Parathyroid adenoma (tissue), 2 donors: ENCODE data around the gene NRP2.

Experiments
- H2AFZ ChIP-seq: fragments of 300-600 bp; sonication (generic); one replicate; pipeline ENCODE4 v1.7.0; 2017; ENCODE audit warnings: antibody characterized with exemption, mild to moderate bottlenecking
- H3K27ac ChIP-seq: fragments of 300-600 bp; sonication (generic); one replicate; pipeline ENCODE4 v1.7.0; 2017
- H3K27me3 ChIP-seq: fragments of 300-600 bp; sonication (generic); one replicate; pipeline ENCODE4 v1.7.0; 2017; ENCODE audit warnings: low read length; ENCODE audit not compliant: control insufficient read depth, insufficient read depth
- H3K36me3 ChIP-seq: fragments of 300-600 bp; sonication (generic); one replicate; pipeline ENCODE4 v1.7.0; 2017; ENCODE audit warnings: low read length; ENCODE audit not compliant: control insufficient read depth, insufficient read depth
- H3K4me1 ChIP-seq: fragments of 300-600 bp; sonication (generic); one replicate; pipeline ENCODE4 v1.7.0; 2017; ENCODE audit warnings: control low read depth
- H3K4me2 ChIP-seq: fragments of 300-600 bp; sonication (generic); one replicate; pipeline ENCODE4 v1.7.0; 2017; ENCODE audit warnings: low read length
- H3K4me3 ChIP-seq: fragments of 300-600 bp; sonication (generic); one replicate; pipeline ENCODE4 v1.7.0; 2017; ENCODE audit warnings: low read depth, low read length
- H3K79me2 ChIP-seq: fragments of 300-600 bp; sonication (generic); one replicate; pipeline ENCODE4 v1.7.0; 2017; ENCODE audit warnings: control low read depth
- H3K9ac ChIP-seq: fragments of 300-600 bp; sonication (generic); one replicate; pipeline ENCODE4 v1.7.0; 2017; ENCODE audit warnings: mild to moderate bottlenecking
- H3K9me3 ChIP-seq: fragments of 300-600 bp; sonication (generic); one replicate; pipeline ENCODE4 v1.7.0; 2017; ENCODE audit warnings: low read length; ENCODE audit not compliant: control insufficient read depth
- CTCF ChIP-seq: fragments of 300-600 bp; sonication (generic); IDR thresholded peaks from one replicate; pipeline ENCODE4 v1.7.0; 2017; ENCODE audit warnings: antibody characterized with exemption, mild to moderate bottlenecking
- donor health status: primary hyperparathyroidism.

NRP2 gene

DNA sequence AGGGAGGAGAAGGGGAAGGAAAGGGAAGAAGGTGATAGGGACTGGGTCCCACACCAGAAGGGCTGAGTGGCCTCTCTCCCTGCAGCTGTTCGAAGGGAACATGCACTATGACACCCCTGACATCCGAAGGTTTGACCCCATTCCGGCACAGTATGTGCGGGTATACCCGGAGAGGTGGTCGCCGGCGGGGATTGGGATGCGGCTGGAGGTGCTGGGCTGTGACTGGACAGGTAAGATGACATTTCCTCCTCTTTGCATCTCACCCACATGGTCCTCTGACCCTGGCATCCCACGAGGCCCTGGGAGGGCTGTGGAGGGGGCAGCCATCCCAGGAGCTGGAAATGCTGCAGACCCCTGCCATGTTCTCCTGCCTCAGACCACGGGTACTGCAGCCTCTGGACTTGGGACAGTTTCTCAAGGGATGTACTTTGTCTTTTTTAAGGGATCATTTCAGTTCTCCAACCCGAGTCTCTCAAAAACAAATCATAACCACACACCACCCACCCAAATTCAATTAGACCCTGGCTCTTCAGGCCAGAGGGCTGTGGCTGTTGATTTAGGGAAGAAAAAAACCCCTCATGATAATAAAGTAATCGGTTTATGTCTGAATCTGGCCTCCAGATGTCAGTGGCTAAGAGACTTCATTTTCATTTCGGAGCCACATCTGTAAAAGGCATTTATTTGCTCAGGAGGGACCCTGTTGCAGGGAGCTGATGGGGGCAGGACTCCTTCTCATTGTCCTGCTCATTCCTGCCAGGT is 63.5 kb downstream of the NRP2 start:
- Histone ChIP-seq H2AFZ (no peak overlapping the region), H3K36me3 (no peaks in the 10 kb centered on the region), H3K9me3 (no peaks in the 10 kb centered on the region), H3K79me2 (no peaks in the 10 kb centered on the region), H3K4me2 (no peak overlapping the region), H3K4me3 (no peak overlapping the region), H3K27me3 (no peaks in the 10 kb centered on the region), H3K27ac (no peak overlapping the region), H3K9ac (no peak overlapping the region), H3K4me1 (no peaks in the 10 kb centered on the region)
- TF ChIP-seq CTCF, result no peak

GRCh38 chr2:205746420-205746785 is 64.1 kb downstream of the NRP2 start:
- Histone ChIP-seq H3K79me2 (no peaks in the 10 kb centered on the region), H2AFZ (no peak overlapping the region), H3K4me2 (no peak overlapping the region), H3K27ac (no peak overlapping the region), H3K4me3 (no peak overlapping the region), H3K4me1 (no peaks in the 10 kb centered on the region), H3K9me3 (no peaks in the 10 kb centered on the region), H3K36me3 (no peaks in the 10 kb centered on the region), H3K27me3 (no peaks in the 10 kb centered on the region), H3K9ac (no peak overlapping the region)
- no peak for TF ChIP-seq CTCF

DNA sequence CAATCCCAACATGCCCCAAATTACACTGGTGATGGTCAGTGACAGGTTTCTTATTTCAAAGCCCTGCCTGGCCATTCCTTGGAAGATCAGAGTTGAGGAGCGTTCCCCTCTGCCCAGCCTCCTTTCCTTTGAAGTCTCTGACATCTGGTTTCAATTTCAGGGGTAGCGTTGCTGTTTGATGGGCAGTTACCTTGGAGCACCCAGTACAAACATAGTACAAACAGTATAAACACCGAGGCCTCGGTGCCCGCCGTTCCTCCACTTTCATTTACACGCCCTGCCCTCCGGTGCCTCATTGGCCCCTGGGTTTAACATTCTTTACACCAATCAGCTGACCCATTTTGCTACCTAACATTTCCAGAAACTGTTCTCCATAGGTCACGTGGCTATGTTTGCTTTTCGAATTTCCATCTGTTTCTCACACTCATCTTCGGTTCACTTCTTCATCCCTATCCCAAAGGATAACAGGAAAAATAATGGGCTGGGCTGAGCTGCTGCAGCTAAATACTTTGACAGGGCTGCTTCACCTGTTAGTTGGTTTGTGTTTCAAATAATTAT is 65.6 kb downstream of the NRP2 start:
- no peak overlapping the region for H3K9ac ChIP-seq
- no peaks in the 10 kb centered on the region for H3K4me1 ChIP-seq
- H3K27ac ChIP-seq, result no peak overlapping the region

DNA sequence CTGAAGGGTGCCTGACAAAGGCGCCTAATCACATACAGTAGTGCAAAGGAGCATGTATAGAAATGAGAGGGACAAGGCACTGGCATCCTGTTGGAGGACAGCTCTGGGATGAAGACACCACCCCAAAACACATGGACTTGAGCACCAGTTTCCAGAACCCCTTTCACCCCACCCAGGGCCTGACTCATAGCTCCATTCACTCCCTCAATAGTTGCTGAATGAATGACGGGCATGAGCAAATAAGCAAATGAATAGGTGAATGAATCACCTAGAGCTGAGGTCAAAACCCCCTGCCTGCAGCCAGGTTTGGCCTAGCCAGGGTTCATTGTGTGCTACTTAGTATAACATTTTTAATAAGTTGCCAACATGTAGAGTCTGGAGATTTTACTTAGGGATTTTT is 66.3 kb downstream of the NRP2 start:
- Histone ChIP-seq H3K4me1 (no peaks in the 10 kb centered on the region), H3K79me2 (no peaks in the 10 kb centered on the region), H3K4me2 (no peak overlapping the region), H3K27me3 (no peaks in the 10 kb centered on the region), H2AFZ (no peak overlapping the region), H3K4me3 (no peak overlapping the region), H3K9me3 (no peaks in the 10 kb centered on the region), H3K27ac (no peak overlapping the region), H3K36me3 (no peaks in the 10 kb centered on the region), H3K9ac (no peak overlapping the region)
- TF ChIP-seq CTCF, result no peak

More for the DNA sequence above, 65.6 kb downstream of the NRP2 start:
- Histone ChIP-seq H2AFZ (no peak overlapping the region), H3K79me2 (no peaks in the 10 kb centered on the region), H3K4me2 (no peak overlapping the region), H3K27me3 (no peaks in the 10 kb centered on the region), H3K9me3 (no peaks in the 10 kb centered on the region), H3K36me3 (no peaks in the 10 kb centered on the region), H3K4me3 (no peak overlapping the region)
- no peak for TF ChIP-seq CTCF

DNA sequence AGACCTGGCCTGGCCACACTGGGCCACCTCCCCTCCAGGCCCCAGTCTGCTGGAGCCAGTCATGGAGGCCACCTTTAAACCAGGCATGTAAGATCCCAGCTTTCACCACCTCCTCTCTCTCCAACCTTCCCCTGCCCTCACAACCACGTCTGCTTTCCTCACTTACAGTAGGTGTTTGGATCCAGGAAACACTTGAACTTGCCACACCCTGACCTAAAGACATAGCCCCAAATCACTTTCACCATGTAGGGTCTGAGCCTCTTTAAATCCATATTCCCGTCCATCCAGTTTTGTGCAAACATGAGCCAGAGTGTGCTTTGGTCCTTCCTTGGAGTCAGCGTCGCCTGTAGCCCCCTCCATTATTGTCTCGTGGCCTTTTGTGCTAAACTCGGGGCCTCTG is 66.8 kb downstream of the NRP2 start:
- no peak overlapping the region for H3K9ac ChIP-seq
- no peak for TF ChIP-seq CTCF
- H2AFZ ChIP-seq, result no peak overlapping the region
- H3K4me3 ChIP-seq, result no peak overlapping the region
- H3K9me3 ChIP-seq, result no peaks in the 10 kb centered on the region
- H3K27me3 ChIP-seq, result no peaks in the 10 kb centered on the region
- H3K36me3 ChIP-seq, result no peaks in the 10 kb centered on the region
- H3K27ac ChIP-seq, result no peak overlapping the region
- H3K79me2 ChIP-seq, result no peaks in the 10 kb centered on the region
- no peak overlapping the region for H3K4me2 ChIP-seq
- no peaks in the 10 kb centered on the region for H3K4me1 ChIP-seq
